ENCODE results near the gene MCHR2.

GRCh38 chr6:99871641-99872040 lies 122.4 kb downstream of the MCHR2 start:
- no peak for TF ChIP-seq ZBTB7A (IDR thresholded peaks at IDR 0.05; ENCODE audit: low read depth)
- TF ChIP-seq CREB1 (IDR thresholded peaks at IDR 0.05; ENCODE audit: low read depth) = no peak
